ENCODE results near the gene TIMM50.
"Not testable (repeated sequence)": the region's sequence is repeated elsewhere in the genome, so short reads cannot be mapped to it uniquely, and the experiment has no call there.

Gene TIMM50

GRCh38 chr19:39480337-39481228, at the start of gene TIMM50:
TSS of gene TIMM50 (plus strand) at chr19:39480838. CDS start at chr19:39480854, 16 bp downstream.
- DNase-seq (ENCODE audit: insufficient read length, low spot score) (peak; percentile 88), FAIRE-seq (peak; percentile 97)

- FAIRE-seq (no peak), DNase-seq (ENCODE audit: insufficient read length, low spot score) (no peak)
These were observed 48.0 kb upstream of the TIMM50 start for GRCh38 chr19:39432677-39433025.

GRCh38 chr19:39433480-39434079, 47.1 kb upstream of the TIMM50 start:
- no peak for DNase-seq (ENCODE audit: insufficient read length, low spot score)
- FAIRE-seq: no peak

GRCh38 chr19:39434123-39435076, 46.2 kb upstream of the TIMM50 start:
- no peak for FAIRE-seq
- DNase-seq (ENCODE audit: insufficient read length, low spot score): no peak

- DNase-seq (ENCODE audit: insufficient read length, low spot score): peak; percentile 73
- FAIRE-seq: peak; percentile 97
These were observed 44.9 kb upstream of the TIMM50 start, which contains the start of gene RPS16 for GRCh38 chr19:39435499-39436349. TSS of gene RPS16 (minus strand) at chr19:39435949. CDS start at chr19:39435895, 54 bp downstream.

GRCh38 chr19:39436350-39436716, 44.3 kb upstream of the TIMM50 start:
- FAIRE-seq (no peak), DNase-seq (ENCODE audit: insufficient read length, low spot score) (no peak)

GRCh38 chr19:39438270-39438934, 42.2 kb upstream of the TIMM50 start:
- FAIRE-seq: no peak
- no peak for DNase-seq (ENCODE audit: insufficient read length, low spot score)

GRCh38 chr19:39444598-39445195, 35.9 kb upstream of the TIMM50 start:
- FAIRE-seq: no peak
- no peak for DNase-seq (ENCODE audit: insufficient read length, low spot score)

GRCh38 chr19:39445196-39446111, 35.2 kb upstream of the TIMM50 start, which contains the start of gene SUPT5H:
TSS of gene SUPT5H (plus strand) at chr19:39445582. CDS start at chr19:39445891, 309 bp downstream.
- FAIRE-seq (peak; percentile 94), DNase-seq (ENCODE audit: insufficient read length, low spot score) (peak; percentile 94)

GRCh38 chr19:39446365-39447084, 34.1 kb upstream of the TIMM50 start:
- FAIRE-seq: no peak

GRCh38 chr19:39448271-39448670, 32.4 kb upstream of the TIMM50 start:
- peak; percentile 40 for FAIRE-seq

More at GRCh38 chr19:39446365-39447084, 34.1 kb upstream of the TIMM50 start:
- no peak for DNase-seq (ENCODE audit: insufficient read length, low spot score)

GRCh38 chr19:39449116-39449797, 31.4 kb upstream of the TIMM50 start:
- DNase-seq (ENCODE audit: insufficient read length, low spot score) (no peak), FAIRE-seq (no peak)

More at GRCh38 chr19:39448271-39448670, 32.4 kb upstream of the TIMM50 start:
- peak; percentile 52 for DNase-seq (ENCODE audit: insufficient read length, low spot score)

- not testable (repeated sequence) for FAIRE-seq; DNase-seq (ENCODE audit: insufficient read length, low spot score)
These were observed 29.4 kb upstream of the TIMM50 start for GRCh38 chr19:39451257-39451656.

GRCh38 chr19:39463403-39463802, 17.2 kb upstream of the TIMM50 start:
- DNase-seq (ENCODE audit: insufficient read length, low spot score) (no peak), FAIRE-seq (no peak)

GRCh38 chr19:39465956-39466747, 14.5 kb upstream of the TIMM50 start:
- FAIRE-seq: no peak

GRCh38 chr19:39467941-39468340, 12.7 kb upstream of the TIMM50 start:
- no peak for FAIRE-seq

More at GRCh38 chr19:39465956-39466747, 14.5 kb upstream of the TIMM50 start:
- no peak for DNase-seq (ENCODE audit: insufficient read length, low spot score)

More at GRCh38 chr19:39467941-39468340, 12.7 kb upstream of the TIMM50 start:
- DNase-seq (ENCODE audit: insufficient read length, low spot score): no peak
